NCI-H1436 (cell line): Measurements from ENCODE around the gene SMPD3.
"Not testable (repeated sequence)": the region's sequence is repeated elsewhere in the genome, so short reads cannot be mapped to it uniquely, and the experiment has no call there.

Experiments
- DNase-seq: peaks from one replicate; lab custom pipeline; 2025; lab: John Stamatoyannopoulos, UW

SMPD3 gene

DNA sequence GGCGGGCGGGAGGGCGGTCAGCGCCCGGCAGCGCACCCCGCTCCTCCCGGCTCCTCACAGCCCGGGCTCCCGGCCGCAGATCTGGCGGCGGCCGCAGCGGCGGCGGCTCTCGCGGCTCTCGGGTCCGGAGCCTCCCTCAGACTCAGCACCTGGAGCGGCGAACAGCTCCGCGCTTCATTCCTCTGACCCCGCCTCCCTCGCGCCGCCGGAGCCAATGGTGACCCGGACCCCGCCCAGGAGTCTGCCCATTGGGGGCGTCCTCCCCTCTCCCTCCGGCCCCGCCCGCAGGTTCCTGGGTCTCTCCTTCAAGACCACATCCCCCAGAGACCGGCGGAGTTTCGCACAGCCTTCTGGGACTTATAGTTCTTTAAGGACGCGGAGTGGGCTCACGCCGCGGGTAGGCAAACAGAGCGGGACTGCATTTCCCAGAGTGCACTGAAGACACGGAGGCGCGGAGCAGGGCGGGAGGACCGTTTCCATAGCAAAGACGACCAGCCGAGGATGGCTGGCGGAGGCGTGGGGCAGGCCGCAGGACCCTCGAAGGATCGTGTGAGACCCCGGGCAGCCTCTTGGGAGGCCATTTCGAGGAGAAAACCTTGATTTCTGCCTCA, at the start of gene SMPD3:
Gene SMPD3 (minus strand): TSS at position 149 of the 611 bp plus-strand sequence. CDS start 76,327 bp downstream, outside the sequence.
- DNase-seq: peak; percentile 100

DNA sequence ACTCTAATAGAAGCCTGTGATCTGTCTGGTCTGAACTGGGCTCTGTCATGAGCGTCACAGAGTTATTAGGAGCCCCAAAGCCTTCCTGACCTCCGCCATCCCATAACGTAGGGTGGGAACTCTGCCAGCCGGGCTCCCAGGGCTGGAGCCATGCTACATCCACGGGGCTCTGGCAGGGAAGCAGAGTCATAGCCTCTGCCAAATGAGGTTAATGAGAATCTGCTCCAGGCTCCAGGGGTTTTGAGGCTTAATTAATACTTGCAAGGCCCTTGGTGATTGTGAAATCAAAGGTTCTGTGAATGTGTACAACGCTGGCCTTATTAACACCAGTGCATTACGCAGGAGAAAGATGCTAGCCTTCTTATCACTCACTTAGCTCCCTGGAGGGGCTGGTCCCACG, 48.4 kb upstream of the SMPD3 start:
- DNase-seq: no peak

DNA sequence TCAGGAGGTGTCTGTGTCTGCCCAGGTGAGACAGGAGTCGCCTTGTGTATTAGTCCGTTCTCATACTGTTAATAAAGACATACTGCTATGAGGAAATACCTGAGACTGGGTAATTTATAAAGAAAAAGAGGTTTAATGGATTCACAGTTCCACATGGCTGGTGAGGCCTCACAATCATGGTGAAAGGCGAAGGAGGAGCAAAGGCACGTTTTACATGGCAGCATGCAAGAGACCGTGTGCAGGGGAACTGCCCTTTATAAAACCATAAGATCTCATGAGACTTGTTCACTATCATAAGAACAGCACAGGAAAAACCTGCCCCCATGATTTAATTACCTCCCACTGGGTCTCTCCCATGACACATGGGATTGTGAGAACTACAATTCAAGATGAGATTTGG, 46.0 kb upstream of the SMPD3 start:
- not testable (repeated sequence) for DNase-seq

GRCh38 chr16:68493412-68494070, 45.2 kb upstream of the SMPD3 start:
- DNase-seq: no peak

DNA sequence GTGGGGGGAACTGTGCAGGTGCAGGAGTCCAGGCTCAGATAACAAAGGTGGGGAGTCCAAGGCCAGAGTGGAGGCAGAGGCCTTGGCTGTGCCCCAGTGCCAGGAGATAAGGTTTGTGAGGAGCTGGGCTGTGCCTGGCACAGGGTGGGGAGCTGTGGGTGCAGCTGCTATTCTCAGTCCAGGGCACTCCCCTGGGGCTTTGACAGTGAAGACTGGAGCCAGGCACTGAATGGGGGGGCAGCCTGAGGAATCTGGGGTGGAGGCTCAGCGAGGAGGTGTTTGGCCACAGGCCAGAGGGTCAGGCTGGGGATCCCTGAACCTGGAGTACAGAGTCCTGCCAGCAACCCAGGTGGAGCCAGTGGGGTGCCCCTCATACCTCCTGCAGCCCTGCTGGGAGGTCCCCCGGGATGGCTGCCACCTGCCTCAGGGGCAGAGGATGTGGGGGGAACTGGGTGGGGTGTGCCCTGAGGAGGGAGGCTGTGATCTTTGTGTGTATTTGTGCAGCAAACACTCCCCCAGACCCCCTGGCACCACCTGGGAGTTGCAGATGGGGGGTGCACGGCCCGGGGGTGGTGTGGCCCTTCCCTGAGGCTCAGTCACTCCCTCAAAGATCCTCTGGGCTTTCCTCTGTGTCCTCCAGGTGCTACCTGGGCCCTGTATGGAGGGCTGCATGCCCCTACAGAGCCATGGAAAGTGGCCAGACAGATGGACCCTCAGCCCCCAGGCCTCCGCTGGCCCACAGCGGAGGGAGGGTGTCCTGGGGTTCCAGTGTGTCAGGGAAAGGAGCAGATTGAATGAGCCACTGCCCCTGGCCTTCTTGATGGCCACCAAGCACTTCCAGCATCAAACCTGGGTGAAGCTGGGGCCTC, 44.5 kb upstream of the SMPD3 start:
- peak; percentile 68 for DNase-seq

DNA sequence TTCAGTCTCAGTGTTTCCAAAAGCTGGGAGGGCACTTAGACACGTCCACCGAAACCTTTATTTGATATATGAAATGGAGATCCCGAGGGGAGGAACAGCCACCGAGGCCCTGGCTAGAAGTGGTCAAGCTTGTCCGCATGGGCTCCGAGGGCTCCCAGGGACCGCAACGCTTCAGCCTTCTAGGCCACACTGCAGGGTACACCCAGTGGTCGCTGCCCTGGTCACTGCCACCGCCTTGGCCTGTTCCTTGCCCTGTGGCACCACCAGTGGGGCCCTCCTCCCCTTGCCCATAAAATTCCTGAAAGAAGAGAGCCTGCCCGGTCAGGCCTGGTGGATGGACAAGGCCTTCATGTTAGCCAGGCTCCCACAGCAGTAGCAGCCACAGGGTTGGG, 43.8 kb upstream of the SMPD3 start:
- DNase-seq: no peak

- DNase-seq: no peak
Observed at GRCh38 chr16:68491576-68491950, 43.3 kb upstream of the SMPD3 start.

GRCh38 chr16:68490829-68491575, 42.7 kb upstream of the SMPD3 start:
- DNase-seq: no peak

DNA sequence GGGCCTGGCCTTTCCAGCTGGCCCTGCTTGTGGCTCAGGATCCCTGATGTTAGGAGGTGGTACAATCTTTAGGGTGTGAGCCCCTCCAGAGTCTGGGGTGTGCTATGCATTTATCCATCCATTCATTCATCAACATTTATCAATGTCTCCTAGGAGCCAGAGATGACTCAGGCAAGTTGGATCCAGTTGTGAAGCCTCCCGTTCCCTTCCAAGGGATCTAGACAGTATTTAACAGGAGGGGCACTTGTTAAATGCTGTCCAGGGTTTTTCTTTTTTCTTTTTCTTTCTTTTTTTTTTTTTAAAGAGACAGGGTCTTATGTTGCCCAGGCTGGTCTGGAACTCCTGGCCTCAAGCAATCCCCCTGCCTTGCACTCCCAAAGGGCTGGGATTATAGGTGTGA, 42.0 kb upstream of the SMPD3 start:
- no peak for DNase-seq

DNA sequence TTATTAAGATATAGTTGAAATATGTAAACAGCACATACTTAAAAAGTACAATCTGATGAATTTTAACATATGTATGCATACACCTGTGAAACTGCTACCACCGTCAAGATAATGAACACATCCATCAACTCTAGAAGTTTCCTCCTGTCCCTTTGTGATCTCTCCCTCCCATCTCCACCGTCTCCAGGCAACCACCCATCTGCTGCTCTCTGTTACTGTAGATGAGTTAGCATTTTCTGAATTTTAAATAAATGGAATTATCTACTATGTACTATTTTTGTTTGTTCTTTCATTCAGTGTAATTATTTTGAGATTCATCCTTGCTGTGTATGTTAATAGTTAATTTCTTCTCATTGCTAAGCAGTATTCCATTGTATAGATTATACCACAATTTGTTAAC, 40.2 kb upstream of the SMPD3 start:
- DNase-seq: no peak

GRCh38 chr16:68487669-68488068, 39.4 kb upstream of the SMPD3 start:
- DNase-seq: no peak

- peak; percentile 46 for DNase-seq
Observed at GRCh38 chr16:68487203-68487514, 38.9 kb upstream of the SMPD3 start.

DNA sequence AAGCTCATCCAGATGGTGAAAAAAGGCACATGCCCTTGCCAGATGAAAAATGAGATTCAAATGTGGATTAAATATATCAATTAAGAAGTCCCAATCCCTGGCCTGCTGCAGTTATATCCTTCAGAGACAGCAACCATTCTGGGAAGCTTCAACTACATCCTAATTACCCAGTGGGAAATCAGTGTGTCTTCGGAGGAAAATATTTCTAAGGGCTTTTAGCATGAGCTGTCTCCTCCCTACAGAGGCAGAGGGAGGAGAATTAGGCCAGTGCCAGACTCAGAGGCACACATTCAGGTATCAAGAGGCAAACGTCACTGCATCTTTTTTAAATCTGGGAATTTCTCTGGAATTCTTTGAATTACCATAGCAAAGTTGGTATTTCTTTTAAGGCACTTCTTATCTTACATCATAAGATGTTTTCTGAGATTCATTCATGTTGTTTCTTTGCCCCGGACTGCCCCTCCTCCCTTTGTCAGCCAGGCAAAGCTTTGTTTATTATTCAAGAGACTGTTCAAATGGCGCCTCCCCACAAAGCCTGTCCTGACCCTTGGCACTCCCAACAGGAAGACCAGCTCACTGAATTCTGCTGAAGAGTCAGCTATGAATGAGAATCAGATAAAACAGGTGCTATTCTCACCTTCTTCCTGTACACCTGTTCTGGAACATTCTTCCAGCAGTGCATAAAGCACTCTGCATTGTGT, 38.3 kb upstream of the SMPD3 start:
- DNase-seq: no peak

DNA sequence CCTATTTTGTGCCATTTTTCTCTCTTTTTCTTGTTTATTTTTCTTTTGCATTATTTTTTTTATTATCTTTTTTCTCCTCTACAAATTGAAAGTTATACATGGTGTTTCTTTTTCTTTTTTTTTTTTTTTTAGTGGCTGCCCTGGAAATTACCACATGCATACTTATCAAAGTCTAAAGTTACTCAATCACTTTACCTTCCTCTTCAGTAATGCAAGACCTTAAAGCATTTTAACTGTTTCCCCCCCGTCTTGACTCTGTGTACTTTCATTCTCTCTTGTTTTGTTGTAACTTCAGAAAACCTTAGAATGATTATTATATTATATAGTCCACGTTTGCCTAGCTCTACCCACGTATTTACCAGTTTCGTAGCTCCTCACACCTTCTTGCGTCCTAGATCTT, 33.3 kb upstream of the SMPD3 start:
- DNase-seq: no peak

- DNase-seq: no peak
Observed at GRCh38 chr16:68480084-68480995, 32.0 kb upstream of the SMPD3 start.

- DNase-seq: no peak
Observed at GRCh38 chr16:68479271-68479670, 31.0 kb upstream of the SMPD3 start.

- no peak for DNase-seq
Observed at GRCh38 chr16:68478526-68479250, 30.4 kb upstream of the SMPD3 start.

- no peak for DNase-seq
Observed at GRCh38 chr16:68475071-68475470, 26.8 kb upstream of the SMPD3 start.

- no peak for DNase-seq
Observed at GRCh38 chr16:68473358-68474070, 25.2 kb upstream of the SMPD3 start.
